ENCODE measurements around the gene TRMT112. TPM values are rescaled to one million over a fixed set of nuclear protein-coding genes. Genes with fewer than 3 reads are reported as not detected.

Gene TRMT112
- total RNA-seq = 174 and 263 TPM in 2 replicates

GRCh38 chr11:64317325-64317960, at the start of gene TRMT112:
Gene TRMT112, minus strand, starts transcription at chr11:64317559. Its CDS starts 33 bp downstream, at chr11:64317526.

GRCh38 chr11:64358907-64359711, 41.8 kb upstream of the TRMT112 start, which contains the start of gene RPS6KA4:
Gene RPS6KA4, plus strand, starts transcription at chr11:64359162. Its CDS starts 74 bp downstream, at chr11:64359236.

GRCh38 chr11:64339754-64340408, 22.5 kb upstream of the TRMT112 start, which contains the start of gene CCDC88B:
Gene CCDC88B, plus strand, starts transcription at chr11:64340204. Its CDS starts 63 bp downstream, at chr11:64340267.

GRCh38 chr11:64317961-64318765, 804 bp upstream of the TRMT112 start, which contains the start of gene PRDX5:
Gene PRDX5, plus strand, starts transcription at chr11:64318121. Its CDS starts 95 bp downstream, at chr11:64318216.

GRCh38 chr11:64305075-64305690, 12.2 kb downstream of the TRMT112 start, which contains the start of gene ESRRA:
Gene ESRRA, plus strand, starts transcription at chr11:64305524. Its CDS starts 1,656 bp downstream, at chr11:64307180.

GRCh38 chr11:64299847-64300648, 17.3 kb downstream of the TRMT112 start, which contains the start of gene CATSPERZ:
Gene CATSPERZ, plus strand, starts transcription at chr11:64300358. Its CDS starts 53 bp downstream, at chr11:64300411.

GRCh38 chr11:64291262-64291751, 26.1 kb downstream of the TRMT112 start, which contains the start of gene KCNK4:
Gene KCNK4, plus strand, starts transcription at chr11:64291302. Its CDS starts 1,717 bp downstream, at chr11:64293019.

GRCh38 chr11:64284962-64285884, 32.1 kb downstream of the TRMT112 start, which contains the start of gene GPR137:
Gene GPR137, plus strand, starts transcription at chr11:64285848. Its CDS starts 677 bp downstream, at chr11:64286525.

GRCh38 chr11:64284048-64284961, 33.1 kb downstream of the TRMT112 start, which contains the start of gene BAD:
Gene BAD, minus strand, starts transcription at chr11:64284665. Its CDS starts 297 bp downstream, at chr11:64284368.

Other genes with a start within 250 kb of the TRMT112 start
- 18.3 and 34.4 TPM in 2 replicates for gene MACROD1, start 151.4 kb downstream of the TRMT112 start, total RNA-seq
- 135 and 189 TPM in 2 replicates for gene STIP1, start 131.4 kb downstream of the TRMT112 start, total RNA-seq
- 2.8 and 6.4 TPM in 2 replicates for gene FERMT3, start 110.8 kb downstream of the TRMT112 start, total RNA-seq
- 18.3 and 24.8 TPM in 2 replicates for gene TRPT1, start 91.4 kb downstream of the TRMT112 start, total RNA-seq
- gene NUDT22, start 91.3 kb downstream of the TRMT112 start, total RNA-seq = 26.7 and 30.4 TPM in 2 replicates
- 9.9 and 12.9 TPM in 2 replicates for gene DNAJC4, start 87.0 kb downstream of the TRMT112 start, total RNA-seq
- gene VEGFB, start 83.0 kb downstream of the TRMT112 start, total RNA-seq = 18.5 and 20.9 TPM in 2 replicates
- 53.8 and 53.9 TPM in 2 replicates for gene FKBP2, start 76.5 kb downstream of the TRMT112 start, total RNA-seq
- 207 and 216 TPM in 2 replicates for gene PPP1R14B, start 70.6 kb downstream of the TRMT112 start, total RNA-seq
- gene PLCB3, start 66.0 kb downstream of the TRMT112 start, total RNA-seq = 31.7 and 45.7 TPM in 2 replicates
- gene BAD, start 32.9 kb downstream of the TRMT112 start, total RNA-seq = 39.1 and 60.1 TPM in 2 replicates
- gene GPR137, start 31.7 kb downstream of the TRMT112 start, total RNA-seq = 6.5 and 17.1 TPM in 2 replicates
- 0.25 TPM in 1 of 2 replicates, not detected in the other for gene KCNK4, start 26.3 kb downstream of the TRMT112 start, total RNA-seq
- 0.49 TPM in 1 of 2 replicates, not detected in the other for gene CATSPERZ, start 17.2 kb downstream of the TRMT112 start, total RNA-seq
- 35.3 and 42.1 TPM in 2 replicates for gene ESRRA, start 12.0 kb downstream of the TRMT112 start, total RNA-seq
- 172 and 230 TPM in 2 replicates for gene PRDX5, start 562 bp upstream of the TRMT112 start, total RNA-seq
- 1.1 and 2.4 TPM in 2 replicates for gene CCDC88B, start 22.6 kb upstream of the TRMT112 start, total RNA-seq
- 27.2 and 44.3 TPM in 2 replicates for gene RPS6KA4, start 41.6 kb upstream of the TRMT112 start, total RNA-seq
- gene SLC22A11, start 238.4 kb upstream of the TRMT112 start, total RNA-seq = not detected in 2 replicates